ENCODE results near the gene MEMO1. TPM values are rescaled to one million over a fixed set of nuclear protein-coding genes. Genes with fewer than 3 reads are reported as not detected.
"Not testable (repeated sequence)": the region's sequence is repeated elsewhere in the genome, so short reads cannot be mapped to it uniquely, and the experiment has no call there.

Gene MEMO1
- total RNA-seq, 1 experiment from 2014 or later = 44.7 TPM

DNA sequence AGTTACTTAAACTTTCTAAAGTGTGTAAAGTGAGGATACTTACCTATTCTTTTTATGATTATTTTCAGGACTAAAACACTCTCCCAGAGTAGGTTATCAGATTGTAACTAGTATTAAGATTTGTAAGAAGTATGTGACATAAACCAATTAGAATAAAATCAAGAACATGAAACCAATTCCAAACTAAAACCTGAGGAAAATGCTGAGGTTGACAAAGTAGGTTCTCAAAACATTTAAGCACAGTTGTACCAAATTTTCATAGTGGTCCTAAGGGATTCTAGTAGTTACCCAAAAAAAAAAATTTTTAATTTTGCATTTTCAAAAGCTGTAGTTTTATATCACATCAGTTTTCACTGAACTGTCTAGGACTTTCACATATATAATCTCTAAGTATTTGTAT, 157.3 kb downstream of the MEMO1 start:
- H3K4me1 ChIP-seq (ENCODE audit: control insufficient read depth in 1 of 2, insufficient read depth in 2 of 2, low read length in 2 of 2) = no peaks in the 10 kb centered on the region
- DNase-seq (ENCODE audit: low read depth, low spot score) = no peak
- intact Hi-C loops (cut with micrococcal nuclease) = no loop called here
- H3K9me2 ChIP-seq (ENCODE audit: insufficient read depth) = no peaks in the 10 kb centered on the region
- H3K27ac ChIP-seq (ENCODE audit: low read depth, low read length) = no peak overlapping the region
- no peaks in the 10 kb centered on the region for H4K20me1 ChIP-seq (ENCODE audit: insufficient read depth)
- no peaks in the 10 kb centered on the region for H3K79me2 ChIP-seq (ENCODE audit: insufficient read depth, low read length)
- H2AFZ ChIP-seq (ENCODE audit: low read depth, low read length, poor library complexity, severe bottlenecking) = no peak overlapping the region
- ChIA-PET CTCF (no interaction called here), POLR2A (no interaction called here), RAD21 (ENCODE audit: low non-redundant PET in 1 of 2, low total read pairs in 2 of 2, uncharacterized antibody in 2 of 2, unreplicated experiment in 2 of 2) (no interaction called here)
- H3K9me3 ChIP-seq (ENCODE audit: control insufficient read depth in 1 of 2, insufficient read depth in 1 of 2, low read depth in 1 of 2, low read length in 2 of 2) = no peaks in the 10 kb centered on the region
- no TSS peak for BruUV-seq (replicated peaks)
- TF ChIP-seq EGR1 (IDR thresholded peaks at IDR 0.05; ENCODE audit: low read depth) = no peak
- TF ChIP-seq RAD21 (IDR thresholded peaks at IDR 0.05; ENCODE audit: low read depth) = no peak
- TF ChIP-seq, protein P1, sequence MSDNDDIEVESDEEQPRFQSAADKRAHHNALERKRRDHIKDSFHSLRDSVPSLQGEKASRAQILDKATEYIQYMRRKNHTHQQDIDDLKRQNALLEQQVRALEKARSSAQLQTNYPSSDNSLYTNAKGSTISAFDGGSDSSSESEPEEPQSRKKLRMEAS (IDR thresholded peaks at IDR 0.05) = no peak
- no peak for TF ChIP-seq ZFX (IDR thresholded peaks at IDR 0.05)
- no peak for TF ChIP-seq SRF (IDR thresholded peaks at IDR 0.05; ENCODE audit: low read depth)
- no peak for TF ChIP-seq SIN3A (IDR thresholded peaks at IDR 0.05; ENCODE audit: low read depth)
- TF ChIP-seq ZNF274 (IDR thresholded peaks at IDR 0.05; ENCODE audit: low read depth, low read length) = no peak
- TF ChIP-seq CBX3 (IDR thresholded peaks at IDR 0.05; ENCODE audit: low read depth) = no peak
- TF ChIP-seq, protein P2, sequence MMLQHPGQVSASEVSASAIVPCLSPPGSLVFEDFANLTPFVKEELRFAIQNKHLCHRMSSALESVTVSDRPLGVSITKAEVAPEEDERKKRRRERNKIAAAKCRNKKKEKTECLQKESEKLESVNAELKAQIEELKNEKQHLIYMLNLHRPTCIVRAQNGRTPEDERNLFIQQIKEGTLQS (IDR thresholded peaks at IDR 0.05) = no peak
- TF ChIP-seq TCF7L2 (IDR thresholded peaks at IDR 0.05; ENCODE audit: borderline replicate concordance, extremely low read depth, insufficient read depth, insufficient read length) = no peak
- TF ChIP-seq POLR2A (IDR thresholded peaks at IDR 0.05; ENCODE audit: borderline replicate concordance, extremely low read depth, insufficient read depth, insufficient read length) = no peak
- no peak for TF ChIP-seq POLR2AphosphoS5 (IDR thresholded peaks at IDR 0.05; ENCODE audit: low read depth, low read length)
- TF ChIP-seq, protein P3, sequence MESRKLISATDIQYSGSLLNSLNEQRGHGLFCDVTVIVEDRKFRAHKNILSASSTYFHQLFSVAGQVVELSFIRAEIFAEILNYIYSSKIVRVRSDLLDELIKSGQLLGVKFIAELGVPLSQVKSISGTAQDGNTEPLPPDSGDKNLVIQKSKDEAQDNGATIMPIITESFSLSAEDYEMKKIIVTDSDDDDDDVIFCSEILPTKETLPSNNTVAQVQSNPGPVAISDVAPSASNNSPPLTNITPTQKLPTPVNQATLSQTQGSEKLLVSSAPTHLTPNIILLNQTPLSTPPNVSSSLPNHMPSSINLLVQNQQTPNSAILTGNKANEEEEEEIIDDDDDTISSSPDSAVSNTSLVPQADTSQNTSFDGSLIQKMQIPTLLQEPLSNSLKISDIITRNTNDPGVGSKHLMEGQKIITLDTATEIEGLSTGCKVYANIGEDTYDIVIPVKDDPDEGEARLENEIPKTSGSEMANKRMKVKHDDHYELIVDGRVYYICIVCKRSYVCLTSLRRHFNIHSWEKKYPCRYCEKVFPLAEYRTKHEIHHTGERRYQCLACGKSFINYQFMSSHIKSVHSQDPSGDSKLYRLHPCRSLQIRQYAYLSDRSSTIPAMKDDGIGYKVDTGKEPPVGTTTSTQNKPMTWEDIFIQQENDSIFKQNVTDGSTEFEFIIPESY (IDR thresholded peaks at IDR 0.05; ENCODE audit: extremely low read depth, insufficient replicate concordance, low read length) = no peak
- no peak for TF ChIP-seq EZH2 (IDR thresholded peaks at IDR 0.05)
- ATAC-seq = no peak
- H3K4me2 ChIP-seq (ENCODE audit: low read length) = no peak overlapping the region
- no peak overlapping the region for H3K4me3 ChIP-seq (replicated peaks in 1 of 2; ENCODE audit: low read depth in 1 of 2, low read length in 2 of 2)
- H3K36me3 ChIP-seq (ENCODE audit: control insufficient read depth in 1 of 2, insufficient read depth in 2 of 2, low read length in 2 of 2) = no peaks in the 10 kb centered on the region
- H3K27me3 ChIP-seq (ENCODE audit: insufficient read depth, low read length) = no peaks in the 10 kb centered on the region
- no peak overlapping the region for H3K9ac ChIP-seq (ENCODE audit: low read length)

DNA sequence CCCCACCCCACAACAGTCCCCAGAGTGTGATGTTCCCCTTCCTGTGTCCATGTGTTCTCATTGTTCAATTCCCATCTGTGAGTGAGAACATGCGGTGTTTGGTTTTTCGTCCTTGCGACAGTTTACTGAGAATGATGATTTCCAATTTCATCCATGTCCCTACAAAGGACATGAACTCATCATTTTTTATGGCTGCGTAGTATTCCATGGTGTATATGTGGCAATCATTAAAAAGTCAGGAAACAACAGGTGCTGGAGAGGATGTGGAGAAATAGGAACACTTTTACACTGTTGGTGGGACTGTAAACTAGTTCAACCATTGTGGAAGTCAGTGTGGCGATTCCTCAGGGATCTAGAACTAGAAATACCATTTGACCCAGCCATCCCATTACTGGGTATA, 168.7 kb downstream of the MEMO1 start:
- H3K27ac ChIP-seq (ENCODE audit: low read depth, low read length); DNase-seq (ENCODE audit: low read depth, low spot score); POLR2A ChIA-PET; H3K4me2 ChIP-seq (ENCODE audit: low read length); H3K79me2 ChIP-seq (ENCODE audit: insufficient read depth, low read length); H4K20me1 ChIP-seq (ENCODE audit: insufficient read depth); H3K4me1 ChIP-seq (ENCODE audit: control insufficient read depth in 1 of 2, insufficient read depth in 2 of 2, low read length in 2 of 2); H3K9ac ChIP-seq (ENCODE audit: low read length); H2AFZ ChIP-seq (ENCODE audit: low read depth, low read length, poor library complexity, severe bottlenecking); H3K27me3 ChIP-seq (ENCODE audit: insufficient read depth, low read length); H3K9me3 ChIP-seq (ENCODE audit: control insufficient read depth in 1 of 2, insufficient read depth in 1 of 2, low read depth in 1 of 2, low read length in 2 of 2); ATAC-seq; BruUV-seq (replicated peaks); CTCF ChIA-PET; intact Hi-C loops (cut with micrococcal nuclease); H3K9me2 ChIP-seq (ENCODE audit: insufficient read depth); H3K36me3 ChIP-seq (ENCODE audit: control insufficient read depth in 1 of 2, insufficient read depth in 2 of 2, low read length in 2 of 2); H3K4me3 ChIP-seq (replicated peaks in 1 of 2; ENCODE audit: low read depth in 1 of 2, low read length in 2 of 2); RAD21 ChIA-PET (ENCODE audit: low non-redundant PET in 1 of 2, low total read pairs in 2 of 2, uncharacterized antibody in 2 of 2, unreplicated experiment in 2 of 2): not testable (repeated sequence)

Data from HCT116 (cell line).